Ovary (tissue), 3 donors: ENCODE data around the gene SLC2A1.

Source experiments
- POLR2A ChIP-seq: fragments of 450-650 bp; IDR thresholded peaks from one replicate; pipeline ENCODE4 v1.6.1; 2017; ENCODE audit warnings: antibody characterized with exemption, mild to moderate bottlenecking, moderate library complexity
- TF ChIP-seq, protein P1 (sequence below), 3 donors: fragments of 450-650 bp in 2 of 3; fragments of 200-600 bp in 1 of 3; IDR thresholded peaks; one replicate each; pipeline versions ENCODE4 v1.5.1 to v1.8.0; 2016 to 2022; ENCODE audit warnings: antibody characterized with exemption in 3 of 3, mild to moderate bottlenecking in 1 of 3
- donor health status: DM: no; HTN: no; CAD: no.

DNA sequence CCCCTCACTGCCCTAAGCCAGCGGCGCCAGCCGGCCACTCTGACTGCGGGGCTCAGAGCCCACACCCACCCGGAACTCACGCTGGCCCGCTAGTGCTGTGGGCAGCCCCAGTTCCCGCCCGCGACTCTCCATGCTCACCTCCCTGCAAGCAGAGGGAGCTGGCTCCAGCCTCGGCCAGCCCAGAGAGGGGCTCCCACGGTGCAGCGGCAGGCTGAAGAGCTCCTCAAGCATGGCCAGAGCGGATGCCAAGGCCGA is 41.5 kb downstream of the SLC2A1 start:
- TF ChIP-seq, protein P1, sequence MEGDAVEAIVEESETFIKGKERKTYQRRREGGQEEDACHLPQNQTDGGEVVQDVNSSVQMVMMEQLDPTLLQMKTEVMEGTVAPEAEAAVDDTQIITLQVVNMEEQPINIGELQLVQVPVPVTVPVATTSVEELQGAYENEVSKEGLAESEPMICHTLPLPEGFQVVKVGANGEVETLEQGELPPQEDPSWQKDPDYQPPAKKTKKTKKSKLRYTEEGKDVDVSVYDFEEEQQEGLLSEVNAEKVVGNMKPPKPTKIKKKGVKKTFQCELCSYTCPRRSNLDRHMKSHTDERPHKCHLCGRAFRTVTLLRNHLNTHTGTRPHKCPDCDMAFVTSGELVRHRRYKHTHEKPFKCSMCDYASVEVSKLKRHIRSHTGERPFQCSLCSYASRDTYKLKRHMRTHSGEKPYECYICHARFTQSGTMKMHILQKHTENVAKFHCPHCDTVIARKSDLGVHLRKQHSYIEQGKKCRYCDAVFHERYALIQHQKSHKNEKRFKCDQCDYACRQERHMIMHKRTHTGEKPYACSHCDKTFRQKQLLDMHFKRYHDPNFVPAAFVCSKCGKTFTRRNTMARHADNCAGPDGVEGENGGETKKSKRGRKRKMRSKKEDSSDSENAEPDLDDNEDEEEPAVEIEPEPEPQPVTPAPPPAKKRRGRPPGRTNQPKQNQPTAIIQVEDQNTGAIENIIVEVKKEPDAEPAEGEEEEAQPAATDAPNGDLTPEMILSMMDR (IDR thresholded peaks at IDR 0.05): no peak
- no peak for TF ChIP-seq POLR2A
